Right lobe of liver (tissue), 6 donors: ENCODE results near the gene HOATZ. TPM values are rescaled to one million over a fixed set of nuclear protein-coding genes. Genes with fewer than 3 reads are reported as not detected.
A peak's percentile ranks its signal among the peaks of the same experiment; 100 is the strongest.

Experiments used
- ATAC-seq, 4 donors: fragments of 200-7000 bp; cut with Tn5 transposase; one replicate each; pipeline ENCODE4 v1.9.1; 2020; ENCODE audit warnings: mild to moderate bottlenecking in 4 of 4, moderate library complexity in 4 of 4
- DNase-seq, 3 donors: peaks; one replicate each; pipeline ENCODE4 v3.0.0-alpha.2; 2020
- H3K27ac ChIP-seq, 3 donors: fragments of 200-600 bp; one replicate each; pipeline ENCODE4 v1.8.0; 2022
- H3K27me3 ChIP-seq, 2 donors: fragments of 200-600 bp; one replicate each; pipeline ENCODE4 v1.8.0; 2022
- H3K36me3 ChIP-seq, 4 donors: fragments of 200-600 bp; sonication (generic) in 1 of 4; one replicate each; pipeline versions ENCODE4 v1.5.1 to v1.8.0; 2017 to 2022; ENCODE audit warnings: control low read depth in 1 of 4
- H3K4me1 ChIP-seq, 4 donors: fragments of 200-600 bp; sonication (generic) in 1 of 4; one replicate each; pipeline versions ENCODE4 v1.5.1 to v1.8.0; 2017 to 2022; ENCODE audit warnings: control low read depth in 1 of 4
- H3K4me3 ChIP-seq, 3 donors: fragments of 200-600 bp; one replicate each; pipeline ENCODE4 v1.8.0; 2022
- H3K9me3 ChIP-seq, 4 donors: fragments of 200-600 bp; sonication (generic) in 1 of 4; one replicate each; pipeline versions ENCODE4 v1.5.1 to v1.8.0; 2017 to 2022; ENCODE audit warnings: control low read depth in 1 of 4
- POLR2A ChIP-seq: fragments of 450-650 bp; IDR thresholded peaks from one replicate; pipeline ENCODE4 v1.6.1; 2017; ENCODE audit warnings: antibody characterized with exemption, mild to moderate bottlenecking
- WGBS: methylation state at CpG from one replicate; pipeline ENCODE4 v1.1.6; 2018; ENCODE audit warnings: low coverage, low lambda C conversion rate; ENCODE audit not compliant: insufficient coverage; ENCODE audit errors: missing lambda C conversion rate; 5-methylcytosine and 5-hydroxymethylcytosine counted together
- intact Hi-C, 2 donors: fragments of 100-400 bp; cut with DNase I; formaldehyde crosslinking; loops; one replicate each; pipeline versions ENCODE4 v1.11.2 to v1.14.1; 2022
- total RNA-seq, 6 experiments: library from RNA; depleted of rRNA in 2 of 6; stranded (reverse); fragments of >200 nt in 2 of 6; fragmentation: NEBNext Ultra II Directional in 3 of 6; extraction: Animal tissue kit (Norgen Biotek cat#: 25700) in 3 of 6; gene quantifications; one replicate each; pipeline versions ENCODE4 v1.1.0 to v1.2.4, GENCODE V29; 2016 to 2023
- TF ChIP-seq, protein P1 (sequence below), 4 donors: fragments of 200-600 bp in 3 of 4; fragments of 450-650 bp in 1 of 4; IDR thresholded peaks; one replicate each; pipeline versions ENCODE4 v1.5.1 to v1.8.0; 2016 to 2022; ENCODE audit warnings: antibody characterized with exemption in 4 of 4, mild to moderate bottlenecking in 2 of 4
- donor health status: DM: no; HTN: yes; CAD: no.
- donor health status: DM: no; HTN: no; CAD: no.
- donor health status: DM: no; HTN: no; CAD: no.
- donor health status: DM: no; HTN: yes; CAD: no.
- donor health status: DM: no; HTN: yes; CAD: no.

The HOATZ gene
- total RNA-seq, 6 experiments from 2014 or later: not detected

DNA sequence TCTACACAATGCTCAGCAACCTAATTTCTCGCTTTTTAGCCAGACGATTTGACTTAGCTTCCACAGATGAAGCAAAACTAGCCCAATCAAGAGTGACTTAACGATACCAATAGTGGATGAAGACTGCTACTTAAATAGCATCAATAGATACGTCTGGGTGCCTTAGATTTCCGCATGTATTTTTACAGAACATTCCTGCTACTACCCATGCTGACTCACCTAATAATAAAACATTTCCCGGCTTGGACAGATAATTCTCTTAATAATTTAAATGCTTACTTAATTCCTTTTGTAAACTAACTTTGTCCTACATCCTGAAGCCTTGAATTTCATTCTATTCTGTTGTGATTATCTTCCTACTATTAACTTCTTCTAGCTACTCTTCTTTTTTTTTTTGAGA is 20.7 kb downstream of the HOATZ start:
- TF ChIP-seq POLR2A: no peak
- TF ChIP-seq, protein P1, sequence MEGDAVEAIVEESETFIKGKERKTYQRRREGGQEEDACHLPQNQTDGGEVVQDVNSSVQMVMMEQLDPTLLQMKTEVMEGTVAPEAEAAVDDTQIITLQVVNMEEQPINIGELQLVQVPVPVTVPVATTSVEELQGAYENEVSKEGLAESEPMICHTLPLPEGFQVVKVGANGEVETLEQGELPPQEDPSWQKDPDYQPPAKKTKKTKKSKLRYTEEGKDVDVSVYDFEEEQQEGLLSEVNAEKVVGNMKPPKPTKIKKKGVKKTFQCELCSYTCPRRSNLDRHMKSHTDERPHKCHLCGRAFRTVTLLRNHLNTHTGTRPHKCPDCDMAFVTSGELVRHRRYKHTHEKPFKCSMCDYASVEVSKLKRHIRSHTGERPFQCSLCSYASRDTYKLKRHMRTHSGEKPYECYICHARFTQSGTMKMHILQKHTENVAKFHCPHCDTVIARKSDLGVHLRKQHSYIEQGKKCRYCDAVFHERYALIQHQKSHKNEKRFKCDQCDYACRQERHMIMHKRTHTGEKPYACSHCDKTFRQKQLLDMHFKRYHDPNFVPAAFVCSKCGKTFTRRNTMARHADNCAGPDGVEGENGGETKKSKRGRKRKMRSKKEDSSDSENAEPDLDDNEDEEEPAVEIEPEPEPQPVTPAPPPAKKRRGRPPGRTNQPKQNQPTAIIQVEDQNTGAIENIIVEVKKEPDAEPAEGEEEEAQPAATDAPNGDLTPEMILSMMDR (IDR thresholded peaks at IDR 0.05): no peak
- H3K36me3 ChIP-seq: no peaks in the 10 kb centered on the region
- intact Hi-C loops: no loop called here
- H3K4me3 ChIP-seq: no peak overlapping the region
- H3K4me1 ChIP-seq: peaks cover 0 to 2% (median 0%) of the 10 kb centered on the region in 4 donors
- peaks cover 0 to 5% of the 10 kb centered on the region in 2 donors for H3K27me3 ChIP-seq
- H3K27ac ChIP-seq: no peak overlapping the region
- WGBS: 78% methylated on average over 6 of the region's 6 CpGs
- no peaks in the 10 kb centered on the region for H3K9me3 ChIP-seq
- DNase-seq: no peak
- ATAC-seq: no peak

DNA sequence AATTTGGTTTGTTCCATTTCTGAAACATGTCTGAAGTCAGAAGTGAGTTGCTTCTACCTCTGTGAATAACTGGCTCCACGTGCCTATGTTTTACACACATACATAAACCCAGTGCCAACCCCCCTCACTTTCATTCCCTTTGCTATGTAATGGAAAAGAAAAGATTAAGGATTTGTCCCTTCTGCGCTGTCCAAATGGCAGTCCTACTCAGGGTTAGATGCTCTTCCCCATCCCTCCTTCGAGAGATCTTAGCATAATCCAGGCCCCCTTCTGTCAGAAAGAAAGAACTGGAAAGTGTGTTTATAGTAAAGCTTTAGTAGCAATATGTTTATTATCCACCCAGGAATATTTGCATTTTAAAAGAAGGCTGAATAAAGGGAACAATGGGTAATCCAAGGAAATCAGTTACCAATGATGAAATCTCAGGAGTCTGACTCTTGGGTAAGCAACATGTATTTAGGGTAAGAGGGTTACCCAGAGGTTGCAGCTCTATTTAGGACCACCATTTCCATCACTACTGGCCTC is 22.8 kb downstream of the HOATZ start:
- WGBS: 53% methylated on average over 3 of the region's 3 CpGs
- no peak for ATAC-seq
- H3K27ac ChIP-seq: no peak overlapping the region
- H3K27me3 ChIP-seq: peaks cover 0 to 18% of the 10 kb centered on the region in 2 donors
- H3K4me1 ChIP-seq: peaks cover 0 to 12% (median 3%) of the 10 kb centered on the region in 4 donors
- TF ChIP-seq, protein P1 (IDR thresholded peaks at IDR 0.05): no peak
- no peaks in the 10 kb centered on the region for H3K36me3 ChIP-seq
- no peak for DNase-seq
- H3K9me3 ChIP-seq: no peaks in the 10 kb centered on the region
- H3K4me3 ChIP-seq: no peak overlapping the region
- intact Hi-C loops: no loop called here

DNA sequence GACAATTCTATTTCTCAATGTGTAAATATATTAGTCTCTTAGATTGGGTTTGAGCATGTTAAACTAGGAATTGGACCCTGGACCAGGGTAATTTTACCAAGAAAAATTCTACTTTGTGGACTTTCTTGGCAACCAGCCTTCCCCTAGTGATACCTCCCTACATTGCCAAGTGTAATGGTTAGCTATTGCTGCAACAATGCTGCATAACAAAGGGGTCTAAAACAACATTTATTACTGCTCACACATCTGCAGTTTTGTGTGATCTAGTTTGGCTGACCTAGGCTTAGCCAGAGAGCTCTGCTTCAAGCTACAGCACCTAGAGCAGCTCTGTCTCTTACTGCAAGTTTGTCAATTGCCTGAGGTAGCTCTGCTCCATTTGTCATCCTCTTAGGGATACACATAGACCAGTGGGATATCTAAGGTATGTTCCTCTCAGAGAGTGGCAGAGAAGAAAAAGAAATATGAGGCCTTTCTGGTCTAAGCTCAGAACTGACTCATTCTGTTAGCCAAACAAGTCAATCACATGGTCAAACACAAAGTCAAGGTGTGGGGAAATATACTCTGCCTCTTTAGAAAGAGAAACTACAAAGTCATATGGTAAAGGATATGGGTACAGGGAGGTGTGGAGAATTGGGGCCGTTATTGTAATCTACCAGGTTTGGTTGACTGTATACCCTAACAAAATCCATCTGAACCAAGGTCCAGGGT is 24.0 kb downstream of the HOATZ start:
- DNase-seq: no peak
- Histone ChIP-seq H3K9me3 (no peaks in the 10 kb centered on the region), H3K27ac (no peak overlapping the region), H3K27me3 (peaks cover 0 to 18% of the 10 kb centered on the region in 2 donors), H3K4me1 (peaks cover 0 to 12% (median 3%) of the 10 kb centered on the region in 4 donors), H3K4me3 (no peak overlapping the region), H3K36me3 (no peaks in the 10 kb centered on the region)
- peak in 1 of 4 donors; percentile 38 for ATAC-seq
- intact Hi-C loops: no loop called here
- TF ChIP-seq POLR2A: no peak
- TF ChIP-seq, protein P1 (IDR thresholded peaks at IDR 0.05): no peak
- WGBS: 82% methylated on average over 1 of the region's 1 CpG

GRCh38 chr11:111539426-111540113 is 25.0 kb downstream of the HOATZ start:
- Histone ChIP-seq H3K27ac (no peak overlapping the region), H3K27me3 (peaks cover 0 to 18% of the 10 kb centered on the region in 2 donors), H3K4me3 (no peak overlapping the region), H3K9me3 (no peaks in the 10 kb centered on the region), H3K4me1 (peaks cover 0 to 12% (median 3%) of the 10 kb centered on the region in 4 donors), H3K36me3 (no peaks in the 10 kb centered on the region)
- no peak for DNase-seq
- ATAC-seq: no peak
- TF ChIP-seq, protein P1 (IDR thresholded peaks at IDR 0.05): no peak
- no peak for TF ChIP-seq POLR2A
- 68% methylated on average over 6 of the region's 9 CpGs for WGBS
- intact Hi-C loops: no loop called here
